ENCODE results near the gene PCGF1. TPM values are rescaled to one million over a fixed set of nuclear protein-coding genes. Genes with fewer than 3 reads are reported as not detected.
A peak's percentile ranks its signal among the peaks of the same experiment; 100 is the strongest.

PCGF1 gene
- total RNA-seq, 1 experiment from 2014 or later, result 39.9 TPM

DNA sequence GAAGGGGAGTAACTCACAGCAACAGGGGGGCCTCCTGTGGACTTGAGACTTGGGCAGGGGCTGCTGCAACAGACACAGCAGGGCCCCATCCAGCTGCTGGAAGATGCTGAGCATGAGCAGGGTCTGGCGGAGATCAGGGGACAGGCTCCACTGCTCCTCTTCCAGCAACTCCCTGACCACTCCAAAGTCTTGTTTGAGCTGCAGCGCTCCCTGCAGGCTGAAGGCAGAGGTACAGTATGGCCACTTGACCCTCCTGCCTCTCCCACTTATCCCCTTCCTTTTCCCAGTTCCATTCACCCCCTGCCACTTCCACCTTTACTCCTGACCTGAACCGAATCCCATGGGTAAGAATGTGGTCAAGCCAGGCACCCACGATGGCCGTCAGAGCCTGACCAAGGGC lies 32.6 kb downstream of the PCGF1 start:
- H3K36me3 ChIP-seq (ENCODE audit: control insufficient read depth in 1 of 2, insufficient read depth in 2 of 2, low read length in 2 of 2), result peaks cover 15 to 17% of the 10 kb centered on the region in 2 experiments; a peak in 3 of 4 replicates
- peaks cover 12 to 18% of the 10 kb centered on the region in 2 experiments; a peak in 3 of 4 replicates for H3K4me1 ChIP-seq (ENCODE audit: control insufficient read depth in 1 of 2, insufficient read depth in 2 of 2, low read length in 2 of 2)
- no peaks in the 10 kb centered on the region for H3K27me3 ChIP-seq (ENCODE audit: insufficient read depth, low read length)
- DNase-seq (ENCODE audit: low read depth, low spot score), result no peak
- H2AFZ ChIP-seq (ENCODE audit: low read depth, low read length, poor library complexity, severe bottlenecking), result no peak overlapping the region
- TF ChIP-seq CBX3 (IDR thresholded peaks at IDR 0.05; ENCODE audit: low read depth), result no peak
- no peak for TF ChIP-seq EZH2phosphoT487 (IDR thresholded peaks at IDR 0.05; ENCODE audit: borderline replicate concordance)
- peak; percentile 33 for TF ChIP-seq RAD21 (IDR thresholded peaks at IDR 0.05; ENCODE audit: low read depth)
- TF ChIP-seq SIN3A (IDR thresholded peaks at IDR 0.05; ENCODE audit: low read depth), result no peak
- TF ChIP-seq JUND (IDR thresholded peaks at IDR 0.05), result no peak
- TF ChIP-seq CEBPB (IDR thresholded peaks at IDR 0.05; ENCODE audit: low read depth), result no peak
- TF ChIP-seq, protein P1, sequence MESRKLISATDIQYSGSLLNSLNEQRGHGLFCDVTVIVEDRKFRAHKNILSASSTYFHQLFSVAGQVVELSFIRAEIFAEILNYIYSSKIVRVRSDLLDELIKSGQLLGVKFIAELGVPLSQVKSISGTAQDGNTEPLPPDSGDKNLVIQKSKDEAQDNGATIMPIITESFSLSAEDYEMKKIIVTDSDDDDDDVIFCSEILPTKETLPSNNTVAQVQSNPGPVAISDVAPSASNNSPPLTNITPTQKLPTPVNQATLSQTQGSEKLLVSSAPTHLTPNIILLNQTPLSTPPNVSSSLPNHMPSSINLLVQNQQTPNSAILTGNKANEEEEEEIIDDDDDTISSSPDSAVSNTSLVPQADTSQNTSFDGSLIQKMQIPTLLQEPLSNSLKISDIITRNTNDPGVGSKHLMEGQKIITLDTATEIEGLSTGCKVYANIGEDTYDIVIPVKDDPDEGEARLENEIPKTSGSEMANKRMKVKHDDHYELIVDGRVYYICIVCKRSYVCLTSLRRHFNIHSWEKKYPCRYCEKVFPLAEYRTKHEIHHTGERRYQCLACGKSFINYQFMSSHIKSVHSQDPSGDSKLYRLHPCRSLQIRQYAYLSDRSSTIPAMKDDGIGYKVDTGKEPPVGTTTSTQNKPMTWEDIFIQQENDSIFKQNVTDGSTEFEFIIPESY (IDR thresholded peaks at IDR 0.05; ENCODE audit: extremely low read depth, insufficient replicate concordance, low read length), result no peak
- no peak for TF ChIP-seq SP1 (IDR thresholded peaks at IDR 0.05; ENCODE audit: low read depth)
- TF ChIP-seq, protein P2, sequence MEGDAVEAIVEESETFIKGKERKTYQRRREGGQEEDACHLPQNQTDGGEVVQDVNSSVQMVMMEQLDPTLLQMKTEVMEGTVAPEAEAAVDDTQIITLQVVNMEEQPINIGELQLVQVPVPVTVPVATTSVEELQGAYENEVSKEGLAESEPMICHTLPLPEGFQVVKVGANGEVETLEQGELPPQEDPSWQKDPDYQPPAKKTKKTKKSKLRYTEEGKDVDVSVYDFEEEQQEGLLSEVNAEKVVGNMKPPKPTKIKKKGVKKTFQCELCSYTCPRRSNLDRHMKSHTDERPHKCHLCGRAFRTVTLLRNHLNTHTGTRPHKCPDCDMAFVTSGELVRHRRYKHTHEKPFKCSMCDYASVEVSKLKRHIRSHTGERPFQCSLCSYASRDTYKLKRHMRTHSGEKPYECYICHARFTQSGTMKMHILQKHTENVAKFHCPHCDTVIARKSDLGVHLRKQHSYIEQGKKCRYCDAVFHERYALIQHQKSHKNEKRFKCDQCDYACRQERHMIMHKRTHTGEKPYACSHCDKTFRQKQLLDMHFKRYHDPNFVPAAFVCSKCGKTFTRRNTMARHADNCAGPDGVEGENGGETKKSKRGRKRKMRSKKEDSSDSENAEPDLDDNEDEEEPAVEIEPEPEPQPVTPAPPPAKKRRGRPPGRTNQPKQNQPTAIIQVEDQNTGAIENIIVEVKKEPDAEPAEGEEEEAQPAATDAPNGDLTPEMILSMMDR (IDR thresholded peaks at IDR 0.05 in 2 of 3, conservative IDR thresholded peaks at IDR 0.05 in 1 of 3; ENCODE audit: borderline replicate concordance in 1 of 3, insufficient read depth in 1 of 3, low read depth in 2 of 3, low read length in 2 of 3), result peak in 2 of 3 experiments; percentile 57 to 58; a peak in 4 of 6 replicates
- ATAC-seq, result no peak
- H3K9me2 ChIP-seq (ENCODE audit: insufficient read depth), result no peaks in the 10 kb centered on the region
- ChIA-PET CTCF (interaction anchor here (1.0 to 1.8 kb wide), 3 partner anchors 8 to 140 kb away, joined by 3 to 6 read pairs (median 3); partner anchors contain the start of genes CCDC142, TTC31 and WBP1), POLR2A (interaction anchor here (1.0 to 1.1 kb wide), 2 partner anchors 17 to 26 kb away, joined by 3 read pairs; partner anchors contain the start of gene WBP1), RAD21 (ENCODE audit: low non-redundant PET in 1 of 2, low total read pairs in 2 of 2, uncharacterized antibody in 2 of 2, unreplicated experiment in 2 of 2) (no interaction called here)
- H4K20me1 ChIP-seq (ENCODE audit: insufficient read depth), result no peaks in the 10 kb centered on the region
- H3K79me2 ChIP-seq (ENCODE audit: insufficient read depth, low read length), result peaks cover 10% of the 10 kb centered on the region
- no peak overlapping the region for H3K4me3 ChIP-seq (replicated peaks in 1 of 2; ENCODE audit: low read depth in 1 of 2, low read length in 2 of 2)
- BruUV-seq (replicated peaks), result no TSS peak
- H3K27ac ChIP-seq (ENCODE audit: low read depth, low read length), result no peak overlapping the region
- intact Hi-C loops (cut with micrococcal nuclease), result no loop called here
- H3K4me2 ChIP-seq (ENCODE audit: low read length), result no peak overlapping the region
- no peak overlapping the region for H3K9ac ChIP-seq (ENCODE audit: low read length)
- no peaks in the 10 kb centered on the region for H3K9me3 ChIP-seq (ENCODE audit: control insufficient read depth in 1 of 2, insufficient read depth in 1 of 2, low read depth in 1 of 2, low read length in 2 of 2)
